H9 (cell line): ENCODE results near the gene GPAT3. TPM values are rescaled to one million over a fixed set of nuclear protein-coding genes. Genes with fewer than 3 reads are reported as not detected.

ENCODE experiments used
- DNase-seq: peaks from one replicate; pipeline ENCODE4 v3.0.0-alpha.2; 2017
- H2AFZ ChIP-seq: one replicate; pipeline ENCODE4 v1.6.1; 2013; ENCODE audit warnings: mild to moderate bottlenecking, low read length, control low read depth, moderate library complexity
- H2AK5ac ChIP-seq: 2 replicates; pipeline ENCODE4 v1.6.1; 2013; ENCODE audit warnings: low read length, control low read depth, mixed read lengths; ENCODE audit not compliant: insufficient read length
- H2BK120ac ChIP-seq: one replicate; pipeline ENCODE4 v1.6.1; 2013; ENCODE audit warnings: low read depth, mild to moderate bottlenecking, low read length, control low read depth, inconsistent platforms; ENCODE audit not compliant: poor library complexity, severe bottlenecking
- H2BK12ac ChIP-seq: 2 replicates; pipeline ENCODE4 v1.6.1; 2013; ENCODE audit warnings: low read length, control low read depth, mixed read lengths, low read depth; ENCODE audit not compliant: insufficient read length
- H2BK15ac ChIP-seq: 2 replicates; pipeline ENCODE4 v1.6.1; 2013; ENCODE audit warnings: low read depth, low read length, control low read depth
- H2BK20ac ChIP-seq: one replicate; pipeline ENCODE4 v1.6.1; 2013; ENCODE audit warnings: low read depth, mild to moderate bottlenecking, low read length, control low read depth, inconsistent platforms; ENCODE audit not compliant: poor library complexity, severe bottlenecking
- H2BK5ac ChIP-seq: 2 replicates; pipeline ENCODE4 v1.6.1; 2013; ENCODE audit warnings: low read length, control low read depth, mixed read lengths; ENCODE audit not compliant: insufficient read length
- H3K14ac ChIP-seq: 2 replicates; pipeline ENCODE4 v1.6.1; 2013; ENCODE audit warnings: low read length, control low read depth; ENCODE audit not compliant: insufficient read depth
- H3K18ac ChIP-seq: 2 replicates; pipeline ENCODE4 v1.6.1; 2013; ENCODE audit warnings: low read depth, mild to moderate bottlenecking, mixed read lengths, low read length, control low read depth; ENCODE audit not compliant: insufficient read length
- H3K23ac ChIP-seq: 2 replicates; pipeline ENCODE4 v1.6.1; 2013; ENCODE audit warnings: low read length, control low read depth, mixed read lengths, low read depth; ENCODE audit not compliant: insufficient read length
- H3K23me2 ChIP-seq: 2 replicates; pipeline ENCODE4 v1.6.1; 2013; ENCODE audit warnings: low read depth, mild to moderate bottlenecking, mixed read lengths, low read length, control low read depth; ENCODE audit not compliant: insufficient read length, poor library complexity, severe bottlenecking
- H3K27ac ChIP-seq: 2 replicates; pipeline ENCODE4 v1.5.1; 2013; ENCODE audit warnings: low read length, control low read depth, mixed read lengths, low read depth; ENCODE audit not compliant: insufficient read length
- H3K27me3 ChIP-seq: 2 replicates; pipeline ENCODE4 v1.6.1; 2013; ENCODE audit warnings: low read length, control low read depth, inconsistent platforms; ENCODE audit not compliant: insufficient read depth
- H3K4ac ChIP-seq: 2 replicates; pipeline ENCODE4 v1.6.1; 2013; ENCODE audit warnings: low read depth, mild to moderate bottlenecking, control low read depth, inconsistent platforms, low read length, moderate library complexity
- H3K4me1 ChIP-seq: 2 replicates; pipeline ENCODE4 v1.6.1; 2013; ENCODE audit warnings: low read length, control low read depth, inconsistent platforms; ENCODE audit not compliant: insufficient read depth
- H3K4me2 ChIP-seq: 2 replicates; pipeline ENCODE4 v1.6.1; 2013; ENCODE audit warnings: low read length, control low read depth, mixed read lengths; ENCODE audit not compliant: insufficient read length, insufficient read depth
- H3K56ac ChIP-seq: 2 replicates; pipeline ENCODE4 v1.6.1; 2013; ENCODE audit warnings: low read depth, mild to moderate bottlenecking, mixed read lengths, low read length, control low read depth; ENCODE audit not compliant: insufficient read length
- H3K79me1 ChIP-seq: 2 replicates; pipeline ENCODE4 v1.6.1; 2013; ENCODE audit warnings: low read depth, mild to moderate bottlenecking, moderate library complexity, low read length, control low read depth, inconsistent platforms; ENCODE audit not compliant: insufficient read depth, poor library complexity, severe bottlenecking
- H3K79me2 ChIP-seq: 2 replicates; pipeline ENCODE4 v1.6.1; 2013; ENCODE audit warnings: low read length, control low read depth, inconsistent platforms; ENCODE audit not compliant: insufficient read depth
- H3K9ac ChIP-seq: 2 replicates; pipeline ENCODE4 v1.6.1; 2013; ENCODE audit warnings: low read length, control low read depth, mixed read lengths; ENCODE audit not compliant: insufficient read length; ENCODE audit errors: extremely low read depth
- H3K9me3 ChIP-seq: one replicate; pipeline ENCODE4 v1.6.1; 2013; ENCODE audit warnings: low read depth, low read length, inconsistent platforms; ENCODE audit not compliant: control insufficient read depth
- H3T11ph ChIP-seq: one replicate; pipeline ENCODE4 v1.6.1; 2013; ENCODE audit warnings: mild to moderate bottlenecking, low read length, control low read depth, inconsistent platforms
- H4K20me1 ChIP-seq: one replicate; pipeline ENCODE4 v1.6.1; 2013; ENCODE audit not compliant: control insufficient read depth, insufficient read length, insufficient read depth
- H4K5ac ChIP-seq: 2 replicates; pipeline ENCODE4 v1.6.1; 2013; ENCODE audit warnings: low read depth, mild to moderate bottlenecking, mixed read lengths, low read length, control low read depth; ENCODE audit not compliant: insufficient read length
- H4K8ac ChIP-seq: replicated peaks from 2 replicates; pipeline ENCODE4 v1.6.1; 2013; ENCODE audit warnings: low read length, control low read depth, mixed read lengths, low read depth; ENCODE audit not compliant: insufficient read length
- H4K91ac ChIP-seq: 2 replicates; pipeline ENCODE4 v1.6.1; 2013; ENCODE audit warnings: low read depth, mild to moderate bottlenecking, moderate library complexity, mixed read lengths, low read length, control low read depth; ENCODE audit not compliant: insufficient read length
- H3K27ac Mint-ChIP-seq, 3 experiments: 2 replicates in 2 of 3; 3 replicates in 1 of 3; pipeline ENCODE4 v1.8.0; 2020 to 2021; ENCODE audit warnings: mixed read lengths in 3 of 3, mild to moderate bottlenecking in 1 of 3, moderate library complexity in 1 of 3
- H3K27me3 Mint-ChIP-seq: 2 replicates; pipeline ENCODE4 v1.8.0; 2021; ENCODE audit warnings: low read depth, mild to moderate bottlenecking, moderate library complexity, mixed read lengths
- H3K36me3 Mint-ChIP-seq, 3 experiments: 2 replicates in 2 of 3; 3 replicates in 1 of 3; pipeline ENCODE4 v1.8.0; 2020 to 2021; ENCODE audit warnings: low read depth in 3 of 3, mixed read lengths in 3 of 3; ENCODE audit not compliant: insufficient read depth in 1 of 3
- H3K4me1 Mint-ChIP-seq, 2 experiments: 2 replicates each; pipeline ENCODE4 v1.8.0; 2020; ENCODE audit warnings: mixed read lengths in 2 of 2
- H3K4me3 Mint-ChIP-seq, 2 experiments: 2 replicates in 1 of 2; 3 replicates in 1 of 2; pipeline ENCODE4 v1.8.0; 2020 to 2021; ENCODE audit warnings: mild to moderate bottlenecking in 2 of 2, mixed read lengths in 2 of 2, moderate library complexity in 1 of 2
- H3K9me3 Mint-ChIP-seq, 2 experiments: 2 replicates in 1 of 2; 3 replicates in 1 of 2; pipeline ENCODE4 v1.8.0; 2020; ENCODE audit warnings: mild to moderate bottlenecking in 2 of 2, mixed read lengths in 2 of 2, moderate library complexity in 1 of 2
- WGBS: extraction: QIAGEN DNeasy Blood & Tissue Kit; methylation state at CpG from one replicate; pipeline ENCODE4 v1.1.7; 2013; ENCODE audit warnings: missing lambda C conversion rate, low lambda C conversion rate, mixed read lengths; ENCODE audit not compliant: insufficient read length; ENCODE audit errors: extremely low coverage; 5-methylcytosine and 5-hydroxymethylcytosine counted together
- total RNA-seq: library from RNA; stranded (reverse); gene quantifications from 2 replicates; pipeline ENCODE4 v1.2.1, GENCODE V29; 2021
- TF ChIP-seq, protein P1 (sequence below): fragments of 200-600 bp; sonication (generic); conservative IDR thresholded peaks from 3 replicates; pipeline ENCODE4 v1.8.0; 2021; ENCODE audit warnings: antibody characterized with exemption, mild to moderate bottlenecking

GPAT3 gene
- total RNA-seq, 1 experiment from 2014 or later: 1.8 TPM

- no peak overlapping the region for H2AK5ac ChIP-seq
- H3K9me3 ChIP-seq: no peaks in the 10 kb centered on the region
- WGBS: no CpG with 5 or more reads among the region's 3 CpGs
- no peaks in the 10 kb centered on the region; the same call in 1 of the 2 replicates for H3K4me1 ChIP-seq
- Mint-ChIP-seq H3K36me3 (no peaks in the 10 kb centered on the region; a peak in 1 of 7 replicates), H3K27me3 (no peaks in the 10 kb centered on the region), H3K27ac (peak overlapping the region in 1 of 3 experiments; percentile 0; a peak in 1 of 7 replicates), H3K4me1 (peaks cover 5% of the 10 kb centered on the region in 2 experiments), H3K4me3 (no peak overlapping the region), H3K9me3 (no peaks in the 10 kb centered on the region)
- no peak overlapping the region for H4K91ac ChIP-seq
- H3K27ac ChIP-seq: no peak overlapping the region
- H4K8ac ChIP-seq: no peak overlapping the region
- no peak overlapping the region for H2BK12ac ChIP-seq
- no peak overlapping the region for H3K9ac ChIP-seq
- no peak overlapping the region for H3K18ac ChIP-seq
- no peak overlapping the region for H2BK15ac ChIP-seq
- H3K27me3 ChIP-seq: no peaks in the 10 kb centered on the region
- H2BK5ac ChIP-seq: no peak overlapping the region
- no peak overlapping the region for H3K14ac ChIP-seq
- H3K4me2 ChIP-seq: no peak overlapping the region
- H4K20me1 ChIP-seq: no peaks in the 10 kb centered on the region
- no peaks in the 10 kb centered on the region for H3K79me2 ChIP-seq
- no peak overlapping the region for H3K23ac ChIP-seq
- H2BK20ac ChIP-seq: no peak overlapping the region
- TF ChIP-seq, protein P1, sequence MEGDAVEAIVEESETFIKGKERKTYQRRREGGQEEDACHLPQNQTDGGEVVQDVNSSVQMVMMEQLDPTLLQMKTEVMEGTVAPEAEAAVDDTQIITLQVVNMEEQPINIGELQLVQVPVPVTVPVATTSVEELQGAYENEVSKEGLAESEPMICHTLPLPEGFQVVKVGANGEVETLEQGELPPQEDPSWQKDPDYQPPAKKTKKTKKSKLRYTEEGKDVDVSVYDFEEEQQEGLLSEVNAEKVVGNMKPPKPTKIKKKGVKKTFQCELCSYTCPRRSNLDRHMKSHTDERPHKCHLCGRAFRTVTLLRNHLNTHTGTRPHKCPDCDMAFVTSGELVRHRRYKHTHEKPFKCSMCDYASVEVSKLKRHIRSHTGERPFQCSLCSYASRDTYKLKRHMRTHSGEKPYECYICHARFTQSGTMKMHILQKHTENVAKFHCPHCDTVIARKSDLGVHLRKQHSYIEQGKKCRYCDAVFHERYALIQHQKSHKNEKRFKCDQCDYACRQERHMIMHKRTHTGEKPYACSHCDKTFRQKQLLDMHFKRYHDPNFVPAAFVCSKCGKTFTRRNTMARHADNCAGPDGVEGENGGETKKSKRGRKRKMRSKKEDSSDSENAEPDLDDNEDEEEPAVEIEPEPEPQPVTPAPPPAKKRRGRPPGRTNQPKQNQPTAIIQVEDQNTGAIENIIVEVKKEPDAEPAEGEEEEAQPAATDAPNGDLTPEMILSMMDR: no peak
- H4K5ac ChIP-seq: no peak overlapping the region
- H3K4ac ChIP-seq: no peak overlapping the region
- H3T11ph ChIP-seq: no peak overlapping the region
- H2AFZ ChIP-seq: no peak overlapping the region
- H2BK120ac ChIP-seq: no peak overlapping the region
- DNase-seq: no peak
- H3K56ac ChIP-seq: no peak overlapping the region
- H3K23me2 ChIP-seq: no peaks in the 10 kb centered on the region
- H3K79me1 ChIP-seq: no peaks in the 10 kb centered on the region
Observed at GRCh38 chr4:83605210-83605609, 69.3 kb downstream of the GPAT3 start.
